HCT116 (cell line): ENCODE results near the gene KCTD10. TPM values are rescaled to one million over a fixed set of nuclear protein-coding genes. Genes with fewer than 3 reads are reported as not detected.
A peak's percentile ranks its signal among the peaks of the same experiment; 100 is the strongest.

Source experiments
- ATAC-seq: fragments of 200-7000 bp; cut with Tn5 transposase; 2 replicates; pipeline ENCODE4 v1.9.1; 2020; ENCODE audit warnings: mild to moderate bottlenecking, moderate library complexity
- BruUV-seq: library from RNA; stranded (reverse); fragments of 400-500 nt; replicated peaks from 2 replicates; lab custom pipeline; 2021; lab: Mats Ljungman, UMichigan
- CTCF ChIA-PET: fragments of 300-600 bp; sonication (Branson Sonifier 250); formaldehyde crosslinking; loops from one replicate; lab custom pipeline; 2021; ENCODE audit warnings: antibody characterized with exemption; lab: Charles Lee
- POLR2A ChIA-PET: fragments of 300-600, 350-600 bp; sonication (Branson Sonifier 250); formaldehyde crosslinking; loops from one replicate; lab custom pipeline; 2021; ENCODE audit warnings: antibody characterized with exemption; lab: Charles Lee
- RAD21 ChIA-PET, 2 experiments: fragments of 300-600 bp; sonication (Branson Sonifier 250); formaldehyde crosslinking; loops; one replicate each; lab custom pipeline; 2023; ENCODE audit warnings: low total read pairs in 2 of 2; ENCODE audit not compliant: uncharacterized antibody in 2 of 2, unreplicated experiment in 2 of 2, low non-redundant PET in 1 of 2; lab: Charles Lee
- DNase-seq: peaks from one replicate; pipeline ENCODE4 v3.0.0-alpha.2; 2010; ENCODE audit warnings: low read depth, low spot score
- H2AFZ ChIP-seq: fragments of 200-600 bp; shearing (Covaris generic), sonication (generic); 2 replicates; pipeline ENCODE4 v1.6.1; 2017; ENCODE audit warnings: low read depth, mixed run types, mixed read lengths, antibody characterized with exemption, low read length; ENCODE audit not compliant: poor library complexity, severe bottlenecking
- H3K27ac ChIP-seq: 2 replicates; pipeline ENCODE4 v1.5.1; 2012; ENCODE audit warnings: low read depth, low read length
- H3K27me3 ChIP-seq: fragments of 200-600 bp; sonication (generic); 2 replicates; pipeline ENCODE4 v1.6.1; 2016; ENCODE audit warnings: mixed run types, low read length, mixed read lengths; ENCODE audit not compliant: insufficient read depth
- H3K36me3 ChIP-seq, 2 experiments: fragments of 200-500 bp in 1 of 2; fragments of 200-600 bp in 1 of 2; sonication (Bioruptor generic) in 1 of 2; sonication (generic) in 1 of 2; 2 replicates each; pipeline versions ENCODE4 v1.5.1 to v1.6.1; 2014 to 2016; ENCODE audit warnings: low read length in 2 of 2, inconsistent platforms in 1 of 2, mixed read lengths in 1 of 2, mixed run types in 1 of 2; ENCODE audit not compliant: insufficient read depth in 2 of 2, control insufficient read depth in 1 of 2
- H3K4me1 ChIP-seq, 2 experiments: fragments of 200-600 bp in 1 of 2; sonication (generic) in 1 of 2; 2 replicates each; pipeline versions ENCODE4 v1.5.1 to v1.6.1; 2012 to 2017; ENCODE audit warnings: low read length in 2 of 2, inconsistent platforms in 1 of 2, mild to moderate bottlenecking in 1 of 2, mixed read lengths in 1 of 2, mixed run types in 1 of 2, moderate library complexity in 1 of 2; ENCODE audit not compliant: insufficient read depth in 2 of 2, control insufficient read depth in 1 of 2
- H3K4me2 ChIP-seq: fragments of 200-600 bp; sonication (generic); 2 replicates; pipeline ENCODE4 v1.6.1; 2017; ENCODE audit warnings: mixed run types, low read length, mixed read lengths
- H3K4me3 ChIP-seq, 2 experiments: fragments of 200-600 bp in 1 of 2; sonication (generic) in 1 of 2; replicated peaks in 1 of 2; 2 replicates each; pipeline ENCODE4 v1.5.1; 2011 to 2016; ENCODE audit warnings: low read length in 2 of 2, control low read depth in 1 of 2, low read depth in 1 of 2, mild to moderate bottlenecking in 1 of 2, mixed read lengths in 1 of 2, mixed run types in 1 of 2
- H3K79me2 ChIP-seq: fragments of 200-600 bp; sonication (generic); 2 replicates; pipeline ENCODE4 v1.6.1; 2017; ENCODE audit warnings: mild to moderate bottlenecking, mixed run types, low read length, moderate library complexity, mixed read lengths; ENCODE audit not compliant: insufficient read depth
- H3K9ac ChIP-seq: fragments of 200-600 bp; sonication (generic); 2 replicates; pipeline ENCODE4 v1.6.1; 2016; ENCODE audit warnings: low read length, mixed read lengths
- H3K9me2 ChIP-seq: fragments of 200-600 bp; sonication (generic), shearing (Covaris generic); 2 replicates; pipeline ENCODE4 v1.6.1; 2017; ENCODE audit warnings: mixed run types, mild to moderate bottlenecking, moderate library complexity; ENCODE audit not compliant: insufficient read depth
- H3K9me3 ChIP-seq, 2 experiments: fragments of 200-500 bp in 1 of 2; fragments of 200-600 bp in 1 of 2; sonication (Bioruptor generic) in 1 of 2; sonication (generic) in 1 of 2; 2 replicates each; pipeline ENCODE4 v1.6.1; 2014 to 2017; ENCODE audit warnings: low read length in 2 of 2, mixed read lengths in 2 of 2, inconsistent platforms in 1 of 2, low read depth in 1 of 2, mild to moderate bottlenecking in 1 of 2, mixed run types in 1 of 2, moderate library complexity in 1 of 2; ENCODE audit not compliant: control insufficient read depth in 1 of 2, insufficient read depth in 1 of 2
- H4K20me1 ChIP-seq: fragments of 200-600 bp; sonication (generic), shearing (Covaris generic); 2 replicates; pipeline ENCODE4 v1.6.1; 2017; ENCODE audit warnings: mixed run types, mild to moderate bottlenecking, moderate library complexity; ENCODE audit not compliant: insufficient read depth
- CTCF ChIP-seq, 3 experiments: fragments of 200-600 bp in 1 of 3; sonication (generic) in 1 of 3; IDR thresholded peaks in 2 of 3; conservative IDR thresholded peaks in 1 of 3; 2 replicates each; pipeline ENCODE4 v1.5.1; 2012 to 2017; ENCODE audit warnings: low read depth in 2 of 3, low read length in 2 of 3, antibody characterized with exemption in 1 of 3, borderline replicate concordance in 1 of 3, control low read depth in 1 of 3, mild to moderate bottlenecking in 1 of 3, mixed read lengths in 1 of 3, mixed run types in 1 of 3, moderate library complexity in 1 of 3; ENCODE audit not compliant: insufficient read depth in 1 of 3
- EZH2phosphoT487 ChIP-seq: fragments of 200-600 bp; IDR thresholded peaks from 2 replicates; pipeline ENCODE4 v1.6.1; 2018; ENCODE audit warnings: antibody characterized with exemption, borderline replicate concordance
- FOSL1 ChIP-seq: IDR thresholded peaks from 2 replicates; pipeline ENCODE4 v1.6.1; 2012; ENCODE audit warnings: low read depth
- JUND ChIP-seq: IDR thresholded peaks from 2 replicates; pipeline ENCODE4 v1.6.1; 2012
- SIN3A ChIP-seq: IDR thresholded peaks from 2 replicates; pipeline ENCODE4 v1.6.1; 2012; ENCODE audit warnings: low read depth
- ZFX ChIP-seq: fragments of 450-650 bp; IDR thresholded peaks from 2 replicates; pipeline ENCODE4 v1.6.1; 2017
- intact Hi-C: fragments of 100-400 bp; cut with micrococcal nuclease; formaldehyde crosslinking; loops from 2 replicates; pipeline ENCODE4 v1.10.0; 2022
- total RNA-seq: library from RNA; stranded (reverse); gene quantifications from one replicate; pipeline ENCODE4 v1.2.1, GENCODE V29; 2021; ENCODE audit not compliant: unreplicated experiment
- TF ChIP-seq, protein P1 (sequence below): IDR thresholded peaks from 2 replicates; pipeline ENCODE4 v1.6.1; 2012

KCTD10 gene
- total RNA-seq, 1 experiment from 2014 or later: 34.7 TPM

DNA sequence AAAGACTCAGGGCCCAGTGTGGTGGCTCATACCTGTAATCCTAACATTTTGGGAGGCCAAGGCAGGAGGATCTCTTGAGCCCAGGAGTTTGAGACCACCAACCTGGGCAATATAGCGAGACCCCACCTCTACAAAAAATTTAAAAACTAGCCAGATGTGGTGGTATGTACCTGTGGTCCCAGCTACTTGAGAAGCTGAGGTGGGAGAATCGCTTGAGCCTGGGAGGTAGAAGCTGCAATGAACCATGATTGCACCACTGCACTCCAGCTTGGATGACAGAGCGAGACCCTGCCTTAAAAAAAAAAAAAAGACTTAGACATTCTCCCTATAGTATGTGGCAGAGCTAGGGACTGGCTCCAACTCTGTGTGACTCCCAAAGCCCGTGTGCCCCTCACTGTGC, 3.3 kb upstream of the KCTD10 start (continued):
- no peak for TF ChIP-seq CTCF (IDR thresholded peaks at IDR 0.05 in 2 of 3, conservative IDR thresholded peaks at IDR 0.05 in 1 of 3; ENCODE audit: borderline replicate concordance in 1 of 3, insufficient read depth in 1 of 3, low read depth in 2 of 3, low read length in 2 of 3)

GRCh38 chr12:109479761-109480160, 2.7 kb upstream of the KCTD10 start:
- H2AFZ ChIP-seq: no peak overlapping the region
- ChIA-PET POLR2A (no interaction called here), CTCF (no interaction called here), RAD21 (no interaction called here)
- peaks cover 41% of the 10 kb centered on the region for H3K79me2 ChIP-seq
- intact Hi-C loops: no loop called here
- peaks cover 9 to 18% of the 10 kb centered on the region in 2 experiments for H3K4me1 ChIP-seq
- no peaks in the 10 kb centered on the region for H3K27me3 ChIP-seq
- ATAC-seq (no peak), DNase-seq (no peak)
- no peaks in the 10 kb centered on the region for H3K9me3 ChIP-seq
- H4K20me1 ChIP-seq: no peaks in the 10 kb centered on the region
- no peak for TF ChIP-seq ZFX
- TF ChIP-seq FOSL1: no peak
- no peak for TF ChIP-seq EZH2phosphoT487
- TF ChIP-seq JUND: no peak
- TF ChIP-seq, protein P1, sequence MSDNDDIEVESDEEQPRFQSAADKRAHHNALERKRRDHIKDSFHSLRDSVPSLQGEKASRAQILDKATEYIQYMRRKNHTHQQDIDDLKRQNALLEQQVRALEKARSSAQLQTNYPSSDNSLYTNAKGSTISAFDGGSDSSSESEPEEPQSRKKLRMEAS: no peak
- no peak overlapping the region for H3K4me2 ChIP-seq
- H3K9ac ChIP-seq: no peak overlapping the region
- no peaks in the 10 kb centered on the region for H3K9me2 ChIP-seq
- peaks cover 0 to 5% of the 10 kb centered on the region in 2 experiments; a peak in 1 of 4 replicates for H3K36me3 ChIP-seq
- H3K4me3 ChIP-seq: no peak overlapping the region
- no peak overlapping the region for H3K27ac ChIP-seq
- no TSS peak for BruUV-seq

- intact Hi-C loops: loop anchor here (2.0 kb wide), 1 partner anchor 45 kb away; no protein-coding TSS in a partner anchor
- Histone ChIP-seq H3K27me3 (no peaks in the 10 kb centered on the region), H3K4me2 (peak overlapping the region; percentile 89), H3K27ac (peak overlapping the region; percentile 94), H3K9ac (peak overlapping the region; percentile 76), H3K36me3 (peaks cover 0 to 3% of the 10 kb centered on the region in 2 experiments; a peak in 1 of 4 replicates), H3K9me2 (no peaks in the 10 kb centered on the region), H2AFZ (no peak overlapping the region), H3K4me3 (peak overlapping the region; percentile 87 to 97), H3K79me2 (peaks cover 56% of the 10 kb centered on the region), H3K4me1 (peaks cover 9 to 18% of the 10 kb centered on the region in 2 experiments), H4K20me1 (no peaks in the 10 kb centered on the region), H3K9me3 (no peaks in the 10 kb centered on the region)
- ChIA-PET POLR2A (no interaction called here), RAD21 (no interaction called here), CTCF (no interaction called here)
- no peak for ATAC-seq
- DNase-seq: no peak
- TF ChIP-seq SIN3A: no peak
- TF ChIP-seq, protein P1: 0 out of 2 replicates have a peak, but pooled peaks have one; percentile 2
- TSS peak; percentile 72 for BruUV-seq
Measured at GRCh38 chr12:109477963-109478315, 839 bp upstream of the KCTD10 start.
